ENCODE measurements around the gene TEX2. TPM values are rescaled to one million over a fixed set of nuclear protein-coding genes. Genes with fewer than 3 reads are reported as not detected.
A peak's percentile ranks its signal among the peaks of the same experiment; 100 is the strongest.

The TEX2 gene
- total and polyA plus RNA-seq, 5 experiments from 2014 or later = 5.2 to 14.0 (median 7.3) TPM

DNA sequence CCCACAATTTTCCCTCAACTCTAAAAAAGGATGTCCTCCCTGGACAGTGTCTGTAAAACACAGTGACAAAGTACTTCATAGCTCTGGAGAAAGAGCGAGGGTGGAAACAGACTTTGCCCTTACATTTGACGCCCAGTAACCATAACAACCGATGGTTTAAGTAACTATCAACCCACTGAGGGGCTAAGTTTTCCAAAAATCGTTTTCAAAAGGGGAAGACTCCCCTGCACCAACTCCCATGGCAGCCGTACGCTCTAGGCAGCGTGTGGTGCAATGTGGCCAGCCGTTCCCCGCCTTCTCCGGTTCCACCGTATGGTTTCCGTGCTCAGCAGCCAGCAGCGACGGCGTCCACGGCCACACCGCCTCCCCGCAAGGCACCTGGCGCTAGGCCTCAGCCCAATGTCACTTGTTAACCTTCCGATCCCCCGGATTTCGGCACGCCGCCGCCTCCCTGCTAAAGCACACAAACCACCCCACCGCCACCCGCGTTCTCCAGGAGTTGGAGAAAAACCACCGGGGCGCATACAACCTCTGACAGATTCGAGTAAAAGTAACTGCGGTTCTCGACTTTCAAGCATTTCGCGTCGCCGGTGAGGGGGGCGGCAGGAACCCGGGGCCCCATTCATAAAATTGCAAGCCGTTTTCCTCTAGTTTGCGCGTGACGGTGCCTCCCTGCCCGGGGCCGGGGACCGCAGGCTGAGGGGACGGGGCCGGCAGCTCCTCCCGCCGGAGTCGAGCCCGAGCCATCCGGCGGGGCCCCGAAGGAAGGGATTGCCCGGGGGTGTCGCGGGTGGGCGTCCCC lies 661 bp downstream of the TEX2 start:
- H3K27ac Mint-ChIP-seq = peak overlapping the region; percentile 86 to 98 (median 96)
- H3K9me3 Mint-ChIP-seq = no peaks in the 10 kb centered on the region
- H3K4me1 Mint-ChIP-seq = peaks cover 25 to 46% (median 42%) of the 10 kb centered on the region in 4 donors
- POLR2A ChIA-PET = interaction anchor here (0.7 to 3.4 kb wide), 8 partner anchors 12 to 244 kb away, joined by 3 to 42 read pairs (median 5); partner anchors contain the start of genes CEP95, DDX5 and ICAM2
- DNase-seq (peak; percentile 34 to 83 (median 72)), ATAC-seq (peak; percentile 43 to 57)
- H3K4me3 Mint-ChIP-seq = peak overlapping the region; percentile 84 to 99 (median 96)
- H3K27me3 Mint-ChIP-seq = peaks cover 0 to 3% (median 0%) of the 10 kb centered on the region in 5 donors
- H3K36me3 Mint-ChIP-seq = no peaks in the 10 kb centered on the region

DNA sequence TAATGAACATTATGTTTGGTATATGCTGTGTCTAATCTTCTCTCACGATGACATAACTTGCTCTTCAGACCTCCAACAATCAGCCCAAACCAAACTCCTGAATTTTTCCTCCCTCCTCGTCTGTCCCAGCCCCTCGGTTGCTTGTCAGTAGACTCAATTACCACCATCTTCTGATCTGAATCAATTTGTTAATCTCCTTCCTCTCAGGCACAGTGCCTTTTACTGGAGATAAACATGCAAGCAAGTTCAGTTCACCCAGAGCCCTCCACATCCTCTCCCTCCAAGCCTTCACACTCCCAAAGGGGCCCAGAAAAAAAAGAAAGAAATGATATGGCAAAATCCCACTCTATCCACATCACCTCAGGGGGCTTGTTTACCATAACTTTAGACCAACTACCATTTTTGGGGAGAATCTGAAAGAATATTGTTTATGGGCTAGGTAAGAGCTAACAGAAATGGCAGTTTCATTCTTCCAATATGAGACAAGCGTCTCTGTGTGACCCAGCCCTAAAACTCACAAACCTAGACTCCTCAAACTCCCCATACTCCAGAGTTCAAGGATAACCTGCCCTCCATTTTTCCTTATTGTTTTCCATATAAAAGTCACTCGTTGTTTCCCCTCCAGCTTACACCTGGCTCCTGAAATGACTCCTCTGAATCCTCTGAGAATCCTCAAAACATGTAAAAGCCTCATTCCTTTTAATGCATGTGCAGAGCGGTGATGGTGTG lies 1.5 kb downstream of the TEX2 start:
- H3K36me3 Mint-ChIP-seq = no peaks in the 10 kb centered on the region
- peak overlapping the region; percentile 84 to 99 (median 96) for H3K4me3 Mint-ChIP-seq
- ATAC-seq (no peak), DNase-seq (no peak)
- no peaks in the 10 kb centered on the region for H3K9me3 Mint-ChIP-seq
- no peaks in the 10 kb centered on the region for H3K27me3 Mint-ChIP-seq
- H3K27ac Mint-ChIP-seq = peak overlapping the region; percentile 86 to 98 (median 96)
- peaks cover 26 to 49% (median 44%) of the 10 kb centered on the region in 4 donors for H3K4me1 Mint-ChIP-seq
- POLR2A ChIA-PET = interaction anchor here (0.7 to 3.4 kb wide), 5 partner anchors 44 to 241 kb away, joined by 3 to 42 read pairs (median 5); partner anchors contain the start of gene ICAM2

DNA sequence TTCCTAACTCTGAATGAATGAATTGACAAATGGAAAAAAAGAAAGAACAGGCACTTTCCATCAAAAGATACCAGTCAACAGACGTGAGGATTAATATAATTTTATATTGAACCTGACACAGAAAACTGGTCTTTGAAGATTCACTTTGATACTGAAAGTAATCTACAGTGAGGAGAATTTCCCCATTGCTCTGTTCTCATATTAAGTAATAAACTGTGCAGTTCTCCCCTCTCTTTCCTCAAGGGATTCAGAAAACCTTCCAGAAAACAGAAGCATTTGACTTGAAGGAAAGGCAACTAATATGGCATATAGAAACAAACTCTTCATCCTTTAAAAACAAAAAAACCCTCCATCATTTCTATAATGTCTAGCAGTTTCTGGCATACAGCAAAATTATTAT lies 2.2 kb downstream of the TEX2 start:
- Mint-ChIP-seq H3K27ac (peak overlapping the region in 4 of 10 donors; percentile 7 to 97 (median 71)), H3K9me3 (no peaks in the 10 kb centered on the region), H3K27me3 (no peaks in the 10 kb centered on the region), H3K4me1 (peaks cover 31 to 49% (median 47%) of the 10 kb centered on the region in 4 donors), H3K36me3 (peaks cover 0 to 3% (median 0%) of the 10 kb centered on the region in 3 donors), H3K4me3 (peak overlapping the region in 3 of 10 donors; percentile 2 to 84 (median 7))
- no peak for ATAC-seq
- DNase-seq = no peak
- POLR2A ChIA-PET = no interaction called here

DNA sequence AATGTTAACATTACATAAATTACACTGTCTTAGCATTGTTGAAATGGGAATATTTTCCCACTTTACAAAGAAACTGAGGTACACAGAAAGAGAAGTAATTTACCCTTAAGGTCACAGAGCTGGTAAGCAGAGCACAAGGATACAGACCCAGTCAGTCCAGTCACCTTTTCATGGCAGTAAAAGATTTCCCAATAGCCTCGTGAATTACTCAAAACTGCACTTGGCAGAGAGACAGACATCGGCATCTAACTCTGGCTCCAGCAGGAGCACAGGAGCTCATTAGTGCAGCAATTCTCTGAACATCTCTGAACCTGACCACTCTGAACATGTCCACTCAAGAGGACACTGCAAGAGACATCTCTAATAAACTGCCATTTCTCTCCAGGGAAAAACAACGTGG lies 3.1 kb downstream of the TEX2 start:
- POLR2A ChIA-PET = no interaction called here
- Mint-ChIP-seq H3K27me3 (no peaks in the 10 kb centered on the region), H3K9me3 (no peaks in the 10 kb centered on the region), H3K27ac (peak overlapping the region in 2 of 10 donors; percentile 14 to 44), H3K4me3 (no peak overlapping the region), H3K4me1 (peaks cover 31 to 51% (median 48%) of the 10 kb centered on the region in 4 donors), H3K36me3 (peaks cover 0 to 6% (median 0%) of the 10 kb centered on the region in 3 donors)
- no peak for DNase-seq
- no peak for ATAC-seq

GRCh38 chr17:64259426-64259825 lies 3.6 kb downstream of the TEX2 start:
- H3K9me3 Mint-ChIP-seq = no peaks in the 10 kb centered on the region
- no peak overlapping the region for H3K27ac Mint-ChIP-seq
- no peak for ATAC-seq
- no peak overlapping the region for H3K4me3 Mint-ChIP-seq
- peaks cover 0 to 6% (median 0%) of the 10 kb centered on the region in 3 donors for H3K36me3 Mint-ChIP-seq
- H3K27me3 Mint-ChIP-seq = no peaks in the 10 kb centered on the region
- POLR2A ChIA-PET = no interaction called here
- DNase-seq = no peak
- peaks cover 31 to 50% (median 46%) of the 10 kb centered on the region in 4 donors for H3K4me1 Mint-ChIP-seq

- Mint-ChIP-seq H3K4me1 (peaks cover 26 to 55% (median 37%) of the 10 kb centered on the region in 4 donors), H3K27ac (no peak overlapping the region), H3K36me3 (peaks cover 0 to 6% (median 0%) of the 10 kb centered on the region in 3 donors), H3K27me3 (no peaks in the 10 kb centered on the region), H3K9me3 (no peaks in the 10 kb centered on the region), H3K4me3 (no peak overlapping the region)
- ATAC-seq = no peak
- no peak for DNase-seq
- POLR2A ChIA-PET = no interaction called here
Observed at GRCh38 chr17:64256913-64257807, 5.9 kb downstream of the TEX2 start.

DNA sequence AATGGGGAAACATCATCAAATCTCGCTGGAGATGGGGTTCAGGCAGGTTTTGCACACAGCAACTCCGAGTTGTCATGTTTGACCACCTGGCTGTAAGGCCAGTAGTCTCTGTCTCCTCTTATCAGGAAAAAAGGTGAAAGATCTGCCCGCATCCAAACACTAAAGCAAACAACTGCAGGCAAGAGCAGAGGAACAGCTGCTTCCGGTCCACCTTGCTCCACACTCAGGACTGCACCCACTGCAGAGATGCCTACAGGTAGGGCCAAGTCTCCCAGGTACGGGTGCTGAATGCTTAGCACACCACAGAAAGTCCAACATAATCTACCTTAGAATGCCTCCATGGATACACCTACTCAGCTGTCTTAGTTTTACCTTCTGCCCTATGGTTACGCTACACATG lies 7.3 kb downstream of the TEX2 start:
- H3K27ac Mint-ChIP-seq = peak overlapping the region in 1 of 10 donors; percentile 32
- no peak for ATAC-seq

GRCh38 chr17:64254755-64255154 lies 8.3 kb downstream of the TEX2 start:
- Mint-ChIP-seq H3K4me3 (no peak overlapping the region), H3K27me3 (no peaks in the 10 kb centered on the region), H3K36me3 (peaks cover 0 to 6% (median 0%) of the 10 kb centered on the region in 3 donors), H3K27ac (no peak overlapping the region), H3K4me1 (peaks cover 7 to 41% (median 23%) of the 10 kb centered on the region in 4 donors), H3K9me3 (no peaks in the 10 kb centered on the region)
- DNase-seq (no peak), ATAC-seq (no peak)
- POLR2A ChIA-PET = no interaction called here

More for the DNA sequence above, 7.3 kb downstream of the TEX2 start:
- no peaks in the 10 kb centered on the region for H3K27me3 Mint-ChIP-seq
- H3K4me1 Mint-ChIP-seq = peaks cover 14 to 47% (median 28%) of the 10 kb centered on the region in 4 donors
- no peak overlapping the region for H3K4me3 Mint-ChIP-seq
- POLR2A ChIA-PET = no interaction called here
- H3K36me3 Mint-ChIP-seq = peaks cover 0 to 6% (median 0%) of the 10 kb centered on the region in 3 donors
- DNase-seq = no peak
- no peaks in the 10 kb centered on the region for H3K9me3 Mint-ChIP-seq

- peak overlapping the region in 1 of 10 donors; percentile 45 for H3K4me3 Mint-ChIP-seq
- H3K27ac Mint-ChIP-seq = no peak overlapping the region
- POLR2A ChIA-PET = no interaction called here
- peaks cover 5 to 42% (median 25%) of the 10 kb centered on the region in 4 donors for H3K4me1 Mint-ChIP-seq
- DNase-seq (no peak), ATAC-seq (no peak)
- no peaks in the 10 kb centered on the region for H3K9me3 Mint-ChIP-seq
- H3K36me3 Mint-ChIP-seq = peaks cover 0 to 6% (median 0%) of the 10 kb centered on the region in 3 donors
- H3K27me3 Mint-ChIP-seq = no peaks in the 10 kb centered on the region
Observed at GRCh38 chr17:64253470-64253869, 9.6 kb downstream of the TEX2 start.

- no peak overlapping the region for H3K4me3 Mint-ChIP-seq
- POLR2A ChIA-PET = interaction anchor here (0.7 kb wide), 1 partner anchor 42 kb away, joined by 3 read pairs; no protein-coding TSS in a partner anchor
- H3K36me3 Mint-ChIP-seq = peaks cover 0 to 6% (median 0%) of the 10 kb centered on the region in 3 donors
- H3K9me3 Mint-ChIP-seq = no peaks in the 10 kb centered on the region
- H3K27me3 Mint-ChIP-seq = no peaks in the 10 kb centered on the region
- ATAC-seq (no peak), DNase-seq (no peak)
- H3K4me1 Mint-ChIP-seq = peaks cover 7 to 42% (median 28%) of the 10 kb centered on the region in 4 donors
- H3K27ac Mint-ChIP-seq = peak overlapping the region in 2 of 10 donors; percentile 37 to 72
Observed at GRCh38 chr17:64252831-64253230, 10.2 kb downstream of the TEX2 start.

DNA sequence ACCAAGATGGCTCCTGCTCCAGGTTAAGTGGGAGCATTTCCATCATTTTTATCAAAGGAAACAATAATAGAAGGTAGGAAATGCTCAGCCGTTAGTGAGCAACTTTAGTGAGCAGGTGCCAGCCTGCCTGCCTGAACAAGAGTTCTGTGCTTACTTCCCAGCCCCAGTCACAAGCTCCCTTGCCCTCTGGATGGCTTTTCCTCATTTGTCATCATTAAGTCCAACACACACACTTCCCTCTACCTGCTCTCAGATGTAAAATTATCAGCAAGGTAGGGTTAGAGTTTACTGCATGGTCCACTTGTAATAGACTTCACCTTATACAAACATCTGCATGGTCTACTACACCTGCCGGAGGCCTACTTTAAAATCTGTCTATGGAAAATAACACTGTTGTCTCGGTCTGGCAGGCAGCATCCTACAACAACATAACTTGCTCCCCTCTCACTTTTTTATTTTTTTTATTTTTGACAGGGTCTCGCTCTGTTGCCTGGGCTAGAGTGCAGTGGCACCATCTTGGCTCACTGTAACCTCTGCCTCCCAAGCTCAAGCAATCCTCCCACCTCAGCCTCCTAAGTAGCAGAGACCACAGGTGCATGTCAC lies 12.7 kb downstream of the TEX2 start:
- POLR2A ChIA-PET = no interaction called here
- Mint-ChIP-seq H3K4me1 (peaks cover 9 to 42% (median 25%) of the 10 kb centered on the region in 4 donors), H3K27ac (peak overlapping the region in 1 of 10 donors; percentile 12), H3K4me3 (no peak overlapping the region), H3K27me3 (no peaks in the 10 kb centered on the region), H3K9me3 (no peaks in the 10 kb centered on the region), H3K36me3 (peaks cover 0 to 5% (median 4%) of the 10 kb centered on the region in 3 donors)
- DNase-seq (no peak), ATAC-seq (no peak)

All from naive thymus-derived CD8-positive, alpha-beta T cell (primary cell).